Mesangial cell (primary cell): ENCODE results near the gene CAVIN3. TPM values are rescaled to one million over a fixed set of nuclear protein-coding genes. Genes with fewer than 3 reads are reported as not detected.

Experiments
- total RNA-seq: library from RNA; depleted of rRNA; stranded (reverse); fragments of >200 nt; gene quantifications from 2 replicates; pipeline ENCODE4 v1.2.3, GENCODE V29; 2015

Gene CAVIN3, protein sequence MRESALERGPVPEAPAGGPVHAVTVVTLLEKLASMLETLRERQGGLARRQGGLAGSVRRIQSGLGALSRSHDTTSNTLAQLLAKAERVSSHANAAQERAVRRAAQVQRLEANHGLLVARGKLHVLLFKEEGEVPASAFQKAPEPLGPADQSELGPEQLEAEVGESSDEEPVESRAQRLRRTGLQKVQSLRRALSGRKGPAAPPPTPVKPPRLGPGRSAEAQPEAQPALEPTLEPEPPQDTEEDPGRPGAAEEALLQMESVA
- 161 and 319 TPM in 2 replicates for total RNA-seq

DNA sequence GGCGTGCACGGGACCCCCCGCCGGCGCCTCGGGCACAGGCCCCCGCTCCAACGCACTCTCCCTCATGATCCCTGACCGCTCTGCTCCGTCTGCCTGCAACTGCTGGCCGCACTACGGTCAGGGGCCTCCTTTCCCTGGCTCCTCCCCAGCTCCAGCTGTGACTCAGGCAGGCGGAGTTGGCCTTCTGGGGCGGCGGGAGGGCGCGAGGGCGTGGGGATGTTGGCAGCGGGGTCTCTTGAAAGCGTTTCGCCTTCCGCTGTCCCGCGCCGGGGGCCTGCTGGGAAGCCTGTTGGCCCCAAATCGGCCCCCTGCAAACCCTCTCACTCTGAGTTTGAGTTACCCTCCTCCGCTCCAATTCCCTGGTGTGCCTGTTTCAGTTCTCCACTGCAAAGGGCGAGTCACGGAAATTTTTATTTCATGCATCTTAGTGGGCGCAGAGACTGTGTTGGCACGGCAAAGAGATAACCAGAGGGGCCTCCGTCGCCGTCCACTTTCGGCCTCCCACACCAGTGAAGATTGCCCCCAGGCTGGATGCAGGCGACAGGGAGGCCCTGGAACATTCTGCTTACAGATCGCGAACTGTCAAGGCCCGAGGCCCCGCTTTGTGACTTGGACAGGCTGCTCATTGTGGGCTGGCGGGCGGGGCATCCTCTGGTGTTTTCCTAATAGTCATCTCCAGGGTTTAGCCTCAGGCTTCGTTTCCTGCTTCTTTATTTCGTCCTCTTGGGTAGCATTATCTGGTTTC, at the start of gene CAVIN3:
TSS of gene CAVIN3 (minus strand) at position 91 of the 745 bp plus-strand sequence. CDS start at position 66, 25 bp downstream.

Other genes starting within 250 kb of the CAVIN3 start
- gene OR56B4, start 212.8 kb downstream of the CAVIN3 start, total RNA-seq: not detected in 2 replicates
- gene OR52B2, start 150.2 kb downstream of the CAVIN3 start, total RNA-seq: not detected in 2 replicates
- not detected in 2 replicates for gene OR52W1, start 121.3 kb downstream of the CAVIN3 start, total RNA-seq
- not detected in 2 replicates for gene C11orf42, start 114.9 kb downstream of the CAVIN3 start, total RNA-seq
- gene FHIP1B, start 85.9 kb downstream of the CAVIN3 start, total RNA-seq: 11.6 and 18.6 TPM in 2 replicates
- under 0.01 TPM in 1 of 2 replicates, not detected in the other for gene CNGA4, start 81.4 kb downstream of the CAVIN3 start, total RNA-seq
- gene CCKBR, start 60.7 kb downstream of the CAVIN3 start, total RNA-seq: 0.25 TPM in 1 of 2 replicates, not detected in the other
- gene SMPD1, start 70.0 kb upstream of the CAVIN3 start, total RNA-seq: 38.3 and 91.0 TPM in 2 replicates
- gene APBB1, start 98.6 kb upstream of the CAVIN3 start, total RNA-seq: 35.7 and 57.2 TPM in 2 replicates
- 0.38 and 0.65 TPM in 2 replicates for gene HPX, start 120.5 kb upstream of the CAVIN3 start, total RNA-seq
- gene TRIM3, start 153.4 kb upstream of the CAVIN3 start, total RNA-seq: 13.0 and 16.6 TPM in 2 replicates
- gene ARFIP2, start 160.8 kb upstream of the CAVIN3 start, total RNA-seq: 53.0 TPM in 2 replicates
- 26.2 and 42.4 TPM in 2 replicates for gene TIMM10B, start 161.0 kb upstream of the CAVIN3 start, total RNA-seq
- 0.33 and 2.2 TPM in 2 replicates for gene DNHD1, start 176.8 kb upstream of the CAVIN3 start, total RNA-seq